Fibroblast of gingiva (primary cell): ENCODE data around the gene OLFML1.

ENCODE experiments used
- DNase-seq: peaks from one replicate; pipeline ENCODE4 v3.0.0-alpha.2; 2011; ENCODE audit warnings: low read depth

The OLFML1 gene

GRCh38 chr11:7559398-7560283 is 74.3 kb downstream of the OLFML1 start:
- DNase-seq = no peak
